Measurements from ENCODE around the gene PLCG1.
A peak's percentile ranks its signal among the peaks of the same experiment; 100 is the strongest.
"Not testable (repeated sequence)": the region's sequence is repeated elsewhere in the genome, so short reads cannot be mapped to it uniquely, and the experiment has no call there.

Gene PLCG1

GRCh38 chr20:41136680-41137613 lies at the start of gene PLCG1:
Gene PLCG1 (plus strand): TSS chr20:41137543. CDS start chr20:41137642, 99 bp downstream.
- peak; percentile 88 for DNase-seq (ENCODE audit: low spot score)

GRCh38 chr20:41087777-41088176 lies 49.6 kb upstream of the PLCG1 start:
- no peak for DNase-seq (ENCODE audit: low spot score)

- no peak for DNase-seq (ENCODE audit: low spot score)
Measured at GRCh38 chr20:41089555-41089954, 47.8 kb upstream of the PLCG1 start.

- no peak for DNase-seq (ENCODE audit: low spot score)
Measured at GRCh38 chr20:41091927-41092326, 45.4 kb upstream of the PLCG1 start.

- no peak for DNase-seq (ENCODE audit: low spot score)
Measured at GRCh38 chr20:41094353-41095055, 42.8 kb upstream of the PLCG1 start.

- peak; percentile 63 for DNase-seq (ENCODE audit: low spot score)
Measured at GRCh38 chr20:41095110-41095969, 42.0 kb upstream of the PLCG1 start.

- DNase-seq (ENCODE audit: low spot score), result no peak
Measured at GRCh38 chr20:41098703-41099250, 38.6 kb upstream of the PLCG1 start.

- no peak for DNase-seq (ENCODE audit: low spot score)
Measured at GRCh38 chr20:41100001-41100480, 37.3 kb upstream of the PLCG1 start.

- no peak for DNase-seq (ENCODE audit: low spot score)
Measured at GRCh38 chr20:41101660-41102059, 35.7 kb upstream of the PLCG1 start.

- DNase-seq (ENCODE audit: low spot score), result no peak
Measured at GRCh38 chr20:41108531-41108930, 28.8 kb upstream of the PLCG1 start.

GRCh38 chr20:41110012-41110411 lies 27.3 kb upstream of the PLCG1 start:
- DNase-seq (ENCODE audit: low spot score), result no peak

GRCh38 chr20:41110930-41111577 lies 26.3 kb upstream of the PLCG1 start:
- no peak for DNase-seq (ENCODE audit: low spot score)

- no peak for DNase-seq (ENCODE audit: low spot score)
Measured at GRCh38 chr20:41111578-41111951, 25.8 kb upstream of the PLCG1 start.

- DNase-seq (ENCODE audit: low spot score), result no peak
Measured at GRCh38 chr20:41116282-41116956, 20.9 kb upstream of the PLCG1 start.

GRCh38 chr20:41118159-41118558 lies 19.2 kb upstream of the PLCG1 start:
- DNase-seq (ENCODE audit: low spot score), result not testable (repeated sequence)

GRCh38 chr20:41118632-41119031 lies 18.7 kb upstream of the PLCG1 start:
- DNase-seq (ENCODE audit: low spot score), result no peak

GRCh38 chr20:41119614-41120561 lies 17.5 kb upstream of the PLCG1 start:
- peak; percentile 24 for DNase-seq (ENCODE audit: low spot score)

- DNase-seq (ENCODE audit: low spot score), result no peak
Measured at GRCh38 chr20:41121399-41121798, 15.9 kb upstream of the PLCG1 start.

GRCh38 chr20:41123631-41124030 lies 13.7 kb upstream of the PLCG1 start:
- DNase-seq (ENCODE audit: low spot score), result no peak
